SK-MEL-5 (cell line): ENCODE data around the gene STPG2. TPM values are rescaled to one million over a fixed set of nuclear protein-coding genes. Genes with fewer than 3 reads are reported as not detected.
A peak's percentile ranks its signal among the peaks of the same experiment; 100 is the strongest.

Experiments used
- DNase-seq: peaks from one replicate; pipeline ENCODE4 v3.0.0-alpha.2; 2016; ENCODE audit warnings: low read depth, low spot score
- in situ Hi-C: cut with HindIII; loops from 2 replicates; pipeline ENCODE4 v1.10.0; 2016; ENCODE audit warnings: low sequenced_read_pairs, high pct_unique_total_duplicates, low pct_unique_long_range_greater_than_20kb
- total RNA-seq: library from RNA; depleted of rRNA; stranded (reverse); fragments of >200 nt; shearing (Covaris generic); gene quantifications from 2 replicates; pipeline ENCODE4 v1.2.3, GENCODE V29; 2014

STPG2 gene
- total RNA-seq, 1 experiment from 2014 or later, result 0.13 TPM

DNA sequence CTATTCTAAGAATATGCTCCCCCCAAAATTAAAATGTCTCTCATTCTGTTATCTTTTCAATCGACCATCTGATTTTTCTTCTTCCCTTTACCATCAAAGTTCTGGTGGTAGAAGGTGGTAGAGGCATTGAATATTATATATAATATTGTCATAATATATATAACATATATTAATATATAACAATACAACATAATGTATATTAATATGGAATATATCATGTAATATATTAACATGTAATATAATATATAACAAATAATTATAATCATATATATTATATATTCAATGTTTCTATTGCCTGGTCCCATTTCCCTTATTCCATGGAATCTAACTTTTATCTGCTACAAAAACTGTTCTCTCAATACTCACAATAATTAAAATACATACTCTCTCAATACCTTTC, 40.6 kb downstream of the STPG2 start:
- in situ Hi-C loops, result no loop called here
- DNase-seq, result no peak

DNA sequence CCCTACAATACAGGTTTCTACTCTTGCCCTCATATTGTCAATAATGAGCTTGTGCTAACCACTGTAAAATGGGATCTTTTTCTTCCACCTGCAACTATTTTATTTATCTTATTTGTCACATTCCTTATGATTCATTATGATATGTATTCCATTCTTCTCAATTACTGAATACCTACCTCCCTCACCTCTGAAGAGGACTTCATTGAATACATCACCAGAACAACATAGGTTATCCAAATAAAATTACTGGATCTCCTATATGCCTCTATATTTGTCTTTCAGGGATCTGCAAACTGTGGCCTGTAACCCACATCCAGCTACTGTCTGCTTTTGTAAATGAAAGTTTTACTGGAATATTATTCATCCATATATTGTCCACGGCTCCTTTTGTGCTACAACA, 41.3 kb downstream of the STPG2 start:
- in situ Hi-C loops, result no loop called here
- no peak for DNase-seq

DNA sequence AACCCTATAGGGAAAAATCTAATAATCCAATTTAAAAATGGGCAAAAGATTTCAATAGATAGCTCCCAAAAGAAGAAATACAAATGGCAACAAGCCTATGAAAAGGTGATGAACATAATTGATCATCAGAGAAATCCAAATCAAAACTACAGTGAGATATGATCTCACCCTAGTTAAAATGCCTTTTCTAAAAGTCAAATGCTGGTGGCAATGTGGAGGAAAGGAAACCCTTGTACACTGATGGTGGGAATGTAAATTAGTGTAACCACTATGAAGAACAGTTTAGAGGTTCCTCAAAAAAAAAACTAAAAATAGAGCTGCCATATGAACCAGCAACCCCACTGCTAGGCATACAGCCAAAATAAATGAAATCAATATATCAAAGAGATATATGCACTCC, 44.5 kb downstream of the STPG2 start:
- in situ Hi-C loops, result no loop called here
- no peak for DNase-seq

GRCh38 chr4:98094118-98094517, 49.2 kb downstream of the STPG2 start:
- in situ Hi-C loops, result no loop called here
- DNase-seq, result no peak

DNA sequence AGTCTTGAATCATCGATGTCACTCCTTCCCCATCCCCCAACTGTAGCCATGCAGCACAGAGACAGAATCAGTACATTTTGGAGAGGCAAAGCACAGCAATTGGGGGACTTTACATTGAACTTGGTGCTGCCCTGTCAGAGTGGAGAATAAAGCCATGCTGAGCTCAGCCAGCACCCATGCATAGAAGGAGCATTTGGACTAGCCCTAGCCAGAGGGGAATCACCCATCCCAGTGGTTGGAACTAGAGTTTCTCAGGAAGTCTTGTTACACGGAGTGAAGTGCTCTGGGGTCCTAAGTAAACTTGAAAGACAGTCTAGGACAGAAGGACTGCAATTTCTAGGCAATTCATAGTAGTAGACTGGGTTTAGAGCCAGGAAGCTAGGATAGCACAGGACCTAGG, 49.6 kb downstream of the STPG2 start:
- in situ Hi-C loops, result no loop called here
- no peak for DNase-seq

DNA sequence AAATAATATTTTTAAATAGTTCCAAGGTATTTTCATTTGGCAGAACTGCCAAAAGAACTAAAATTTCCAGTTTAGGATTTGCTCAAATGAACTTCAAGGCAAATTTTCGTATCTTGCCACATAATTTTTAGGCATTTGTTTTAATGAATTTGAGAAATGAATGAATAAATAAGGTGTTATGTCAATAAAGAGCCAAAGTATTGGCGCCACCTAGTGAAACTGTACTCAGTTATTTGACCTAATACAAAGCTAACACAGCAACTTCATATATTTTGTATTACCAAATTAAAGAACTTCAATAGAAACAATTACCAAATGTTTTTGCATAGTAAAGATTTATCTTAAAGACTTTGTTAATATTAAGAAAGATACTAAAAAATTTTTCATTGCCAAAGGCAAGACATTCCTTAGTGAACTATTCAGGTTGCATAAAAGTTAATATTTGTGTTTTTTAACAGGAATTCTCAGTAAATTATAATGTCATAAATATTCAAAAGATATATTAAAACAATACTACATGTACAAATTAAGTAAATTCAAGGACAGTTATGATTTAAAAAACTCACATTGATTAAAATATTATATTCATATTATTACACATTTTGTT, 50.3 kb downstream of the STPG2 start:
- in situ Hi-C loops, result no loop called here
- peak; percentile 27 for DNase-seq

DNA sequence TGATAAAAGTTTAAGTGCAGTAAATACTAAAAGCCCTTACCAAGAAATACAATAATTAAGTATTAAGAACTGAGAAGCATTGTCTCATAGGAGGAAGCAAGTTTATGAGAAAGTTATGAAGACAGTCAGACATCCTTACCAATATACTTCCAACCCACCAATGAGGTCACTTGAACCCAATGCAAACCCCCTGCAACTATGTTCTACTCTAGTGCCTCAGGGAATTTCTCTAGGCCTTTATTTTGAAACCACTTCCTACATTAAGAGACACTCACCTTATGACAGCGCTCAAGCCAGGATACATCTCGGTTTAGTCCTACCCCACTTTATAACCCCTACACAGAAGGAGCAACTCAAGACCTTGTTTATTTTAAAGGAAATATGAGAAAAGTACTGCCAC, 61.3 kb downstream of the STPG2 start:
- no peak for DNase-seq
- in situ Hi-C loops, result no loop called here

- DNase-seq, result no peak
- in situ Hi-C loops, result no loop called here
Observed at GRCh38 chr4:98068495-98068894, 74.8 kb downstream of the STPG2 start.

DNA sequence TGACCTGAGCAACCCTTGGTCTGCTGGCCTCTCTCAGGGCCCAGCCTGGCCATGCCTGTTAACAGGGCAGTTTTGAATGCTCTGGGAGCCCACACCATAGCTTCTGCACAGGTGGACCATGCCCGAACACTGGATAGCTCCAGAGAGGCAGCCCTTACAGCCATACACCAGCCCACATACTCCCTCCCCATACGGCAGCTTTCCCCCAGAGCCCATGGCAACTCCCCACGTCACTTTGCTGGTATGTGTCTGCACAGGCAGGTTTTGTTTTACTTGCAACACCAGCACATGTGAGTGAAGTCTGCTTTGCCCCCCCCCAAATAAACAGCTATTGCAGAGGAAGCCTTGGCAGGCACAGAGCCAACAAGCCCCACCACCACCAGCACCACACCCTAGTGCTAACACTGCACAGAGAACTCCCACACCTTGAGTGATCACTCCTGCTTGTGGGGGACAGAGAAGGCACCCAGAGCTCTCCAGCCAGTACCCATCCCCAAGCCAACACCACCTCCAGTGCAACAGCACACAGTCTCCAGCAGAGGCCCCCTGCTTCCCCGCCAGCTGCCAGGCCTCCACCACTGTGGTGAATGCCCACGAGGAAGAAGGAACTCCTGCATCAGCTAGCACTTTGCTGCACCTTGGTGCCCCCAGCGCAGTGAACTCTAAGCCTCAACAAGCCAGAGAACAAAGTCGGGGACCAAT, 87.3 kb downstream of the STPG2 start:
- in situ Hi-C loops, result no loop called here
- peak; percentile 36 for DNase-seq

- in situ Hi-C loops, result no loop called here
- no peak for DNase-seq
Observed at GRCh38 chr4:98046665-98047064, 96.6 kb downstream of the STPG2 start.

DNA sequence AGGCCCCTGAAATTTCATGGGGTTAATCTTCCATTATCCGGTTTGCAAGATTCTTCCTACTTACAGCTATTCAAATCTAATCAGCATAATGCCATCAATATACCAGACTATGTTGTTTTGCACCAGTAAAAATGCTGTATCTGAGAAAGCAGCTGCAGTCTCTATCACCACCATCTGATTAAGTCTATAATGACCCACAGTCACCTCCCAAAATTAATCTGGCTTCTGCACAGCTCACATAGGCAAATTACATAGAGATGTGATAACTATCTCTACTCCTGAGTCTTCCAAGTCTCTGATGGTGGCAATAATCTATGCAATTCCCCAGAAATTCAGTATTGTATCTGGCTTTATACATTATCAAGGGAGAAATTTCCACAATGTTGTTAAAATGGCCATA, 113.2 kb downstream of the STPG2 start:
- no peak for DNase-seq
- in situ Hi-C loops, result no loop called here

- DNase-seq, result peak; percentile 24
- in situ Hi-C loops, result no loop called here
Observed at GRCh38 chr4:98027827-98028226, 115.4 kb downstream of the STPG2 start.

DNA sequence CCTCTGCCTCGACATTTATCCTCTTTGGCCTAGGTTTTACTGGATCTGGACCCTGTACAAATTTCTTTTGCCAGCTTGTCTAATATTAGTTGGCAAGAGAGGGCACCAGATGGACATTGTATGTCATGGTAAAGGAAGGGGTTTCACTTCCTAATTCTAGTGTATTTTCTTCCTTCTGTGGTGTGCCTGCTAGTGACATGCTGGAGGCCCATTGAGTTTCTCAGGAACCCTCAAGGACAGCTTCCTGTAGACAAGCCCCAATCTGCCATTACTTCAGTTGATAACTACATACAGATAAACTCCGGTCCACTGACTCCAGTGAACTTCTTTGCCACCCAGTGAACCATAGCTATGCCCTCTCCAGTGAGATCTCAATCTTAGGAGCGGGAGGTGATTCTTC, 116.9 kb downstream of the STPG2 start:
- no peak for DNase-seq
- in situ Hi-C loops, result no loop called here

DNA sequence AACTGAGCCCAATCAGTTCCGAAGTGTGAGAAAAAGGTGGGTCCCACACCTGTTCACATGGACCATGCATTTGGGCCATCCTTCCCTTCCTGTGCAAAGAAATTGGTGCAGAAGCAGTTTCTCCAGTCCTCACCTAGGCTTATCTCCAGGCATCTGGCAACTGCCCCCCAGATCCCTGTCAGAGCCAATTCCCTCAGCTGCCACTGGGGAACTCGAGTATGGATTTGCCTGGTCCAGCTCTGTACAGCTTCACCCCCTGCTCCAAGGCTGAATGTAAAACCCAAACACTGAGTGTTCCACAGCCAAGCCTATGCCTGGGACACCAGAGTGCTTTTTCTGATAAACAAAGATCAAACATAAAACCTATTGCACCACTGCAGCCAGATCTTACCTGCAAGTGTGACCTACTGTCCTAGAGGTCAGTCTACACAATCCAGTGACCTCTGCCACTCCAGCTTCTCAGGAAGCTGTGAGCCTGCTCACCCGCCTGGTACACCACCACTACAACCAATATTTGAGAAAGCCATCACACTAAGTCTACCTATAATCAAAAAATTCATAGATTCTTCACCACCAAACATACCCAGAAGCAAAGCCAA, 136.4 kb downstream of the STPG2 start:
- no peak for DNase-seq

GRCh38 chr4:98006060-98006459, 137.2 kb downstream of the STPG2 start:
- no peak for DNase-seq
- in situ Hi-C loops, result no loop called here

More for the DNA sequence above, 136.4 kb downstream of the STPG2 start:
- in situ Hi-C loops, result no loop called here

- no peak for DNase-seq
- in situ Hi-C loops, result no loop called here
Observed at GRCh38 chr4:98000940-98001339, 142.3 kb downstream of the STPG2 start.

DNA sequence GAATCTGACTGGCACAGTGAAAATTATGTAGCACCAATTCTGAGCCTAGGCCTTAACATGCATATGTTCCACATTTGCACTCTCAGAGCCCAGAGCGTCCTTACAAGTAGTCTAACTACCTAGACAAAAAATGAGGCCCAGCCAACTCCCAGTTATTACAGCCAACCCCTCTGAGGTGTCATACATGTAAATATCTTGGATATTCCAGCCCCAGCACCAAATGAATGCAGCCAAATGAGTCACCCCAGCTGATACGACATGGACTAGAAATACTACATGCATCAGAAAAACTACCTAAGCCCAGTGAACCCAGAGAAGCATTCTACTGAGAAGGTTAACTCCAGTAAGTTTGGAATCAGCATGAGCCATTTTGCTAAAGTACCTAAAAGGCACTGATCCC, 145.1 kb downstream of the STPG2 start:
- in situ Hi-C loops, result no loop called here
- DNase-seq, result no peak

GRCh38 chr4:97994765-97995465, 148.4 kb downstream of the STPG2 start:
- in situ Hi-C loops, result no loop called here
- no peak for DNase-seq

DNA sequence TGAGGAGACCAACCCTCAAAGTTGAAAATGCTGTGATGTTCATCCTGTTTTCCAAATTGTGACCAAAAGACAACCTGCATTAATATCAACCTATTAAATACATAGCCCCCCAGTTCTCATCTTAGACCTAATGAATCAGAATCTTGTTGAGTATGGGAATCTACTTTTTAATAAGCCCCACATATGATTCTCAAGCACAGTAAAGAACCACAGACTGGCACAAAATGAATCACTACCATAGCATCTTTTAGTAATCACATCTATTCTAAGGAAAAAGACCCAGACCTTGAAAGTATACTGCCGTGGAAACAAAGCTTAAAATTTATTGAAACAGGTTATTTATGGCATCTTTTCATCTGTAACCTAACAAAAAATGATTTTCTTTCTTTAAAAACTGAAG, 152.9 kb downstream of the STPG2 start:
- in situ Hi-C loops, result no loop called here

More for the DNA sequence above, 152.9 kb downstream of the STPG2 start:
- DNase-seq, result no peak
